Erythroblast (primary cell): ENCODE data around the gene BTF3L4.

Source experiments
- GATA1 ChIP-seq: IDR thresholded peaks from 2 replicates; pipeline ENCODE4 v1.6.1; 2011; ENCODE audit warnings: low read depth, mild to moderate bottlenecking, control low read depth, low read length, moderate library complexity
- POLR2A ChIP-seq: IDR thresholded peaks from 2 replicates; pipeline ENCODE4 v1.6.1; 2011; ENCODE audit warnings: mild to moderate bottlenecking, low read length

GRCh38 chr1:52026278-52026677 lies 29.8 kb upstream of the BTF3L4 start:
- TF ChIP-seq POLR2A (no peak), GATA1 (no peak)
